Lung (tissue), 12 donors: ENCODE data around the gene DISC1. TPM values are rescaled to one million over a fixed set of nuclear protein-coding genes. Genes with fewer than 3 reads are reported as not detected.
"Not testable (repeated sequence)": the region's sequence is repeated elsewhere in the genome, so short reads cannot be mapped to it uniquely, and the experiment has no call there.

ENCODE experiments used
- ATAC-seq: fragments of 200-7000 bp; cut with Tn5 transposase; one replicate; pipeline ENCODE4 v1.9.1; 2020; ENCODE audit warnings: moderate number of reproducible peaks; ENCODE audit not compliant: insufficient read depth, low FRiP score
- DNase-seq, 3 donors: peaks; one replicate each; pipeline ENCODE4 v3.0.0-alpha.2; 2013 to 2017
- H3K27ac ChIP-seq, 2 donors: one replicate each; pipeline ENCODE4 v1.5.1; 2013; ENCODE audit warnings: mild to moderate bottlenecking in 2 of 2, moderate library complexity in 2 of 2, control low read depth in 1 of 2, inconsistent platforms in 1 of 2, low read depth in 1 of 2, low read length in 1 of 2
- H3K27me3 ChIP-seq, 3 donors: one replicate each; pipeline ENCODE4 v1.5.1; 2013; ENCODE audit warnings: low read length in 2 of 3; ENCODE audit not compliant: control insufficient read depth in 3 of 3, insufficient read depth in 3 of 3
- H3K36me3 ChIP-seq, 4 donors: one replicate each; pipeline ENCODE4 v1.5.1; 2013; ENCODE audit warnings: low read length in 4 of 4, mild to moderate bottlenecking in 1 of 4, moderate library complexity in 1 of 4; ENCODE audit not compliant: control insufficient read depth in 4 of 4, insufficient read depth in 4 of 4
- H3K4me1 ChIP-seq, 5 donors: one replicate each; pipeline ENCODE4 v1.5.1; 2013; ENCODE audit warnings: low read length in 5 of 5, mild to moderate bottlenecking in 2 of 5, moderate library complexity in 1 of 5; ENCODE audit not compliant: control insufficient read depth in 5 of 5, insufficient read depth in 5 of 5
- H3K4me3 ChIP-seq: one replicate; pipeline ENCODE4 v1.5.1; 2013; ENCODE audit warnings: mild to moderate bottlenecking, control low read depth, moderate library complexity
- H3K9ac ChIP-seq, 2 donors: one replicate each; pipeline ENCODE4 v1.5.1; 2013; ENCODE audit warnings: low read length in 2 of 2, control low read depth in 1 of 2; ENCODE audit not compliant: insufficient read depth in 1 of 2
- H3K9me3 ChIP-seq, 4 donors: one replicate each; pipeline ENCODE4 v1.5.1; 2013; ENCODE audit warnings: low read length in 3 of 4, mild to moderate bottlenecking in 1 of 4, moderate library complexity in 1 of 4; ENCODE audit not compliant: control insufficient read depth in 4 of 4, insufficient read depth in 3 of 4
- whole genome bisulfite sequencing, 2 donors: extraction: QIAGEN DNeasy Blood & Tissue Kit; methylation state at CpG; one replicate each; pipeline ENCODE4 v1.1.7; 2013; 5-methylcytosine and 5-hydroxymethylcytosine counted together
- polyA plus RNA-seq, 2 donors: library from polyadenylated mRNA; stranded (reverse); fragments of 200-250 nt; gene quantifications; one replicate each; pipeline ENCODE4 v1.2.1, GENCODE V29; 2013
- total RNA-seq, 2 donors: library from RNA; depleted of rRNA in 1 of 2; stranded (reverse); fragments of >200 nt in 1 of 2; gene quantifications; one replicate each; pipeline ENCODE4 v1.2.1, GENCODE V29; 2014 to 2021
- TF ChIP-seq, protein P1 (sequence below): IDR thresholded peaks from 2 replicates; pipeline ENCODE4 v1.5.1; 2012; ENCODE audit warnings: mild to moderate bottlenecking; ENCODE audit errors: control extremely low read depth, extremely low read depth
- donor health status: control.
- donor health status: control.
- donor health status: Bipolar disorder and iron deficiency.
- donor health status: healthy.
- donor health status: DM: yes; HTN: yes; CAD: no.

Gene DISC1
- total and polyA plus RNA-seq, 4 donors, result 0.98 to 32.9 (median 6.1) TPM

DNA sequence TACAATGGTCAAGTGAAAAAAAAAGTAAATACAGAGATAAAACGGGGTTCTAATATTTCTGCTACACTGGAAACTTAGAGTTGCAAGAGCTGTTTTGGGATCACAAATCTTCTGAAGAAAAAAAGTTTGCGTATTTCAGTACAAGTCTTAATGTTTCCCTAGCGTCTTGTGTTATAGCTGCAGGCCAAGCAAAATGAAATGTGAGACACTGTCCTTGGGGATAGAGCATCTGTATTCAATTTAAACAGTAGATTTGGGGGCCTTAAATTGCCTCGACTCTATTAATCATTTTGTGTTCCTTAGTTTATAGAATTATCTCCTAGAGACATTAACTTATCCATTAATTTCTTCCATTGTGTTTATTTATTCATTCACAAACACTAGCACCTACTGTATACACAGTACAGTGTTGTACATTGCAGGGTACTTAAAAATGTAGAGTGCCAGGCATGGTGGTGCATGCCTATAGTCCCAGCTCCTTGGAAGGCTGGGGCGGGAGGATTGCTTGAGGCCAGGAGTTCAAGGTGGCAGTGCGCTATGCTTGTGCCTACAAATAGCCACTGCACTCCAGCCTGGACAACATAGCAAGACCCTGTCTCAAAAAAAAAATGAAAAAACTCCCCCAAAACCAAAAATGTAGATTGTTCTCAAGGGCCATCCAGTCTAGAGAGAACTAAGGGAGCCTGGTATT lies 7.9 kb downstream of the DISC1 start:
- Histone ChIP-seq H3K36me3 (peaks cover 0 to 3% (median 0%) of the 10 kb centered on the region in 4 donors), H3K9me3 (no peaks in the 10 kb centered on the region), H3K27ac (no peak overlapping the region), H3K27me3 (no peaks in the 10 kb centered on the region), H3K4me1 (peaks cover 0 to 3% (median 3%) of the 10 kb centered on the region in 5 donors), H3K9ac (no peak overlapping the region), H3K4me3 (no peak overlapping the region)
- 90 to 93% methylated on average over 6 of the region's 6 CpGs for WGBS, 2 donors
- DNase-seq, result no peak
- TF ChIP-seq, protein P1, sequence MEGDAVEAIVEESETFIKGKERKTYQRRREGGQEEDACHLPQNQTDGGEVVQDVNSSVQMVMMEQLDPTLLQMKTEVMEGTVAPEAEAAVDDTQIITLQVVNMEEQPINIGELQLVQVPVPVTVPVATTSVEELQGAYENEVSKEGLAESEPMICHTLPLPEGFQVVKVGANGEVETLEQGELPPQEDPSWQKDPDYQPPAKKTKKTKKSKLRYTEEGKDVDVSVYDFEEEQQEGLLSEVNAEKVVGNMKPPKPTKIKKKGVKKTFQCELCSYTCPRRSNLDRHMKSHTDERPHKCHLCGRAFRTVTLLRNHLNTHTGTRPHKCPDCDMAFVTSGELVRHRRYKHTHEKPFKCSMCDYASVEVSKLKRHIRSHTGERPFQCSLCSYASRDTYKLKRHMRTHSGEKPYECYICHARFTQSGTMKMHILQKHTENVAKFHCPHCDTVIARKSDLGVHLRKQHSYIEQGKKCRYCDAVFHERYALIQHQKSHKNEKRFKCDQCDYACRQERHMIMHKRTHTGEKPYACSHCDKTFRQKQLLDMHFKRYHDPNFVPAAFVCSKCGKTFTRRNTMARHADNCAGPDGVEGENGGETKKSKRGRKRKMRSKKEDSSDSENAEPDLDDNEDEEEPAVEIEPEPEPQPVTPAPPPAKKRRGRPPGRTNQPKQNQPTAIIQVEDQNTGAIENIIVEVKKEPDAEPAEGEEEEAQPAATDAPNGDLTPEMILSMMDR, result no peak
- ATAC-seq, result no peak

DNA sequence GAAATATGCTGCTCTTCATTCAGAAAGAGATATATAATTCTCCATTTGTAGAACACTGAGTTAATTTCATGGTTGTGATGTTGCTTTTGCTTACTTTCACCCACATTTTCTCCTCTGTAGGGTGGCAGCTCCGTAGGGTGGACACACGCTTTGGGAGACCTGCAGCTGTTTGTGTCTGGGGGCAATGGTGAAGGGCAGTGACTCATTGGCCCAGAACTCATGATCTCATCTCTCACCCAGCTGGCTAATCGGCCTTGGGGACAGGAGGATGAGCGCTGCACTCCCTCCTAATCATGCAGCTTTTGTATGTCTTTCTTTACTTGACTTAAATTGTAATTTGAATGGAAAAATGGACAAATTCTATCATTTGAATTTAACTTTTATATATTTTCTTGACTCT lies 9.6 kb downstream of the DISC1 start:
- no peaks in the 10 kb centered on the region for H3K27me3 ChIP-seq
- H3K4me3 ChIP-seq, result no peak overlapping the region
- H3K9me3 ChIP-seq, result no peaks in the 10 kb centered on the region
- 82 to 90% methylated on average over 4 of the region's 4 CpGs for WGBS, 2 donors
- no peak overlapping the region for H3K9ac ChIP-seq
- no peak for ATAC-seq
- no peak for DNase-seq
- H3K27ac ChIP-seq, result peak overlapping the region in 1 of 2 donors; percentile 33
- TF ChIP-seq, protein P1, result no peak
- H3K36me3 ChIP-seq, result peaks cover 0 to under 1% (median 0%) of the 10 kb centered on the region in 4 donors
- H3K4me1 ChIP-seq, result no peaks in the 10 kb centered on the region

DNA sequence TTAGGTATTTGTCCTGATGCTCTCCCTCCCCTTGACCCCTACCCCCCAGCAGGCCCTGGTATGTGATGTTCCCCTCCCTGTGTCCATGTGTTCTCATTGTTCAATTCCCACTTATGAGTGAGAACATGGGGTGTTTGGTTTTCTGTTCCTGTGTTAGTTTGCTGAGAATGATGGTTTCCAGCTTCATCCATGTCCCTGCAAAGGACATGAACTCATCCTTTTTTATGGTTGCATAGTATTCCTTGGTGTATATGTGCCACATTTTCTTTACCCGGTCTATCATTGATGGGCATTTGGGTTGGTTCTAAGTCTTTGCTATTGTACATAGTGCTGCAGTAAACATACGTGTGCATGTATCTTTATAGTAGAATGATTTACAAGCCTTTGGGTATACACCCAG lies 10.3 kb downstream of the DISC1 start:
- not testable (repeated sequence) for ATAC-seq, H3K9me3 ChIP-seq

DNA sequence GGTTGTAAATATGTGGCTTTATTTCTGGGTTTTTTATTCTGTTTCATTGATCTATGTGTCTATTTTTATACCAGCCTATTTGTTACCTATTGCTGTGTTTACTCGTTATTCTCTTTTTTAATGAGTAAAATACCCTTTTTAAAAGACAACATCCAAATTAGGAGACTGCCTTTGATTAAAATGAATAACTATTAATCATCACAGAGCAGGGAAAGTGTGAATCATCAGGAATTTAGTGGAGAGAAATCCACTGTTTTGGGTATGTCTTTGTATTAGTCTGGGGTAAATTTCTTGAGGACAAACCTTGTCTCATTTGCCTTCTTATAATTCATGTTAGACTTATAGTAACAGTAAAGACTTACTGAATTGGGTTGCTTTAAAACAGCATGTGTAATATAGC lies 12.1 kb downstream of the DISC1 start:
- TF ChIP-seq, protein P1, result no peak
- Histone ChIP-seq H3K27me3 (no peaks in the 10 kb centered on the region), H3K27ac (no peak overlapping the region), H3K9me3 (no peaks in the 10 kb centered on the region), H3K4me3 (no peak overlapping the region), H3K9ac (no peak overlapping the region), H3K36me3 (no peaks in the 10 kb centered on the region), H3K4me1 (peaks cover 0 to 7% (median 0%) of the 10 kb centered on the region in 5 donors)
- ATAC-seq, result no peak
- 90 to 93% methylated on average over 1 of the region's 1 CpG for WGBS, 2 donors
- no peak for DNase-seq

More for the DNA sequence above, 10.3 kb downstream of the DISC1 start:
- not testable (repeated sequence) for H3K4me3 ChIP-seq, H3K27me3 ChIP-seq, H3K4me1 ChIP-seq, H3K9ac ChIP-seq, H3K36me3 ChIP-seq, DNase-seq, H3K27ac ChIP-seq
- 100% methylated on average over 2 of the region's 2 CpGs for WGBS, 2 donors
